SK-N-MC (cell line): Measurements from ENCODE around the gene PTPRM.

Experiments
- EZH2 ChIP-seq: fragments of 200-600 bp; sonication (generic); IDR thresholded peaks from one replicate; pipeline ENCODE4 v1.6.1; 2017; ENCODE audit warnings: antibody characterized with exemption
- FOXP2 ChIP-seq: optimal IDR thresholded peaks from 2 replicates; pipeline ENCODE3; 2011; ENCODE audit warnings: mild to moderate bottlenecking, moderate library complexity; ENCODE audit not compliant: insufficient read depth; ENCODE audit errors: extremely low read length, control extremely low read depth
- POLR2AphosphoS5 ChIP-seq: IDR thresholded peaks from 2 replicates; pipeline ENCODE4 v1.6.1; 2012; ENCODE audit warnings: mild to moderate bottlenecking, low read depth, low read length, borderline replicate concordance

GRCh38 chr18:8411492-8411891 is 844.4 kb downstream of the PTPRM start:
- no peak for TF ChIP-seq EZH2
- TF ChIP-seq POLR2AphosphoS5: no peak
- TF ChIP-seq FOXP2: no peak
